ENCODE results near the gene DGCR2. TPM values are rescaled to one million over a fixed set of nuclear protein-coding genes. Genes with fewer than 3 reads are reported as not detected.
"Not testable (repeated sequence)": the region's sequence is repeated elsewhere in the genome, so short reads cannot be mapped to it uniquely, and the experiment has no call there.

Gene DGCR2
- total and polyA plus RNA-seq, 10 donors = 9.5 to 60.7 (median 49.3) TPM

DNA sequence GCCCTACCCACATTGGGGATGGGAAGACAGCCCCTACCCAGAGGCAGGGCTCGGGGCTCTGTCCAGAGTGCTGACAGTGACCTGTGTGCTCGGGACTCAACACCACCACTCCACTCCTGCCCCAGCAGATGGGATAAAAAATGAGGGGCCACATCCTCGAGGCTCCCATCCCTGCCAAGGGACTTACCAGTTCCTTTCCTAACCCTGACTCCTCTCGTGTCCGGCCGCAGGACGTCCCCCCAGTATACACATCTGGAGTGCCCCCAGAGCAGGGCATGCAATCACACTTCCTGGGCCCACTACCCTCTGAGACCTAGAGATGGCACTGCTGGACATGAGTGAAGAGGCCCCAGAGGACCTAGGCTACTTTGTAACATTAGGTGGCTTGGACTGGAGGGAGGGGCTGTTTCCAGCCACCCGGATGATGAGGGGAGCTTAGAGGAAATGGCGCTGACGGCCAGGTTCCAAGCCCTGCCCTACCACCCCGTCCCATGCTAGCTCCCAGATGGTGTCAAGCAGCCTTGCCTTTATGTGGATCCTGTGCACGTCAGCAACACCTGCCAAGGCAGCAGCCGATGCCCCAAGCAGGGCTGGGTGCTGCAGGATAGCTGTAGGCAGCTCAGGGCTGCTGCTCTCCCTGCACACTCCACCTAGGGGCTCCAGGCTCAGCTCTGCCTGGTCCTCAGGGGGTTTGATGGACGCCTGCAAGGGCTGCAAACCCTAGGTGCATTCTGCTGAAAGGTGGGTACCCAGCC lies 86.6 kb downstream of the DGCR2 start:
- DNase-seq = no peak
- Histone ChIP-seq H3K4me1 (peaks cover 0 to 6% (median 0%) of the 10 kb centered on the region in 6 donors), H3K36me3 (peaks cover 0 to 43% (median 38%) of the 10 kb centered on the region in 6 donors), H3K27me3 (replicated peaks in 1 of 7) (peaks cover 0 to 8% (median 0%) of the 10 kb centered on the region in 7 donors), H3K9me3 (no peaks in the 10 kb centered on the region), H3K27ac (no peak overlapping the region), H3K4me3 (no peak overlapping the region)
- 41 to 54% (median 46%) methylated on average over 6 to 14 of the region's 14 CpGs for WGBS, 5 donors
- intact Hi-C loops (cut with DNase I; ENCODE audit: low total_unique reads) = no loop called here
- TF ChIP-seq, protein P1, sequence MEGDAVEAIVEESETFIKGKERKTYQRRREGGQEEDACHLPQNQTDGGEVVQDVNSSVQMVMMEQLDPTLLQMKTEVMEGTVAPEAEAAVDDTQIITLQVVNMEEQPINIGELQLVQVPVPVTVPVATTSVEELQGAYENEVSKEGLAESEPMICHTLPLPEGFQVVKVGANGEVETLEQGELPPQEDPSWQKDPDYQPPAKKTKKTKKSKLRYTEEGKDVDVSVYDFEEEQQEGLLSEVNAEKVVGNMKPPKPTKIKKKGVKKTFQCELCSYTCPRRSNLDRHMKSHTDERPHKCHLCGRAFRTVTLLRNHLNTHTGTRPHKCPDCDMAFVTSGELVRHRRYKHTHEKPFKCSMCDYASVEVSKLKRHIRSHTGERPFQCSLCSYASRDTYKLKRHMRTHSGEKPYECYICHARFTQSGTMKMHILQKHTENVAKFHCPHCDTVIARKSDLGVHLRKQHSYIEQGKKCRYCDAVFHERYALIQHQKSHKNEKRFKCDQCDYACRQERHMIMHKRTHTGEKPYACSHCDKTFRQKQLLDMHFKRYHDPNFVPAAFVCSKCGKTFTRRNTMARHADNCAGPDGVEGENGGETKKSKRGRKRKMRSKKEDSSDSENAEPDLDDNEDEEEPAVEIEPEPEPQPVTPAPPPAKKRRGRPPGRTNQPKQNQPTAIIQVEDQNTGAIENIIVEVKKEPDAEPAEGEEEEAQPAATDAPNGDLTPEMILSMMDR (IDR thresholded peaks at IDR 0.05 in 8 of 11, conservative IDR thresholded peaks at IDR 0.05 in 3 of 11) = no peak
- peak; percentile 9 to 44 (median 22) for TF ChIP-seq POLR2AphosphoS5 (IDR thresholded peaks at IDR 0.05)

DNA sequence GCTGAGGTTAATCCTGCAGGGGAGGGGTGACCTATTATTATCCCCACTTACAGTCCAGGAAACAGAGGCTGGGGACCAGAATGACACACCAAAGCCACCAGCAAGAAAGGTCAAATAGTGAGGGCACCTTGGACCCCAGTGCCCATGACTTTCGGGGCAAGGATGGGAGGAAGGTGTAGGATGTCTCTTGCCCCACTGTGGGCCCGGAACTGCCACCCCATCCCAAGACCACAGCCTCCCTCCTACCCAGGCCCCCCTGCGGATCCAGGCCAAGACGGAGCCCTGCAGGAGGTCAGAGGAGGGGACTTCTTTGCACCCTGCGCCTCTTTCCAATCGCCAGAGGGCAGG lies 87.1 kb downstream of the DGCR2 start:
- H3K4me1 ChIP-seq; DNase-seq; H3K9me3 ChIP-seq; H3K4me3 ChIP-seq; H3K27ac ChIP-seq; intact Hi-C loops (cut with DNase I; ENCODE audit: low total_unique reads): not testable (repeated sequence)
- WGBS, 5 donors = 33 to 57% (median 45%) methylated on average over 2 to 6 of the region's 6 CpGs
- Histone ChIP-seq H3K27me3 (replicated peaks in 1 of 7) (peaks cover 0 to 13% (median 4%) of the 10 kb centered on the region in 7 donors), H3K36me3 (peaks cover 0 to 38% (median 32%) of the 10 kb centered on the region in 6 donors)

DNA sequence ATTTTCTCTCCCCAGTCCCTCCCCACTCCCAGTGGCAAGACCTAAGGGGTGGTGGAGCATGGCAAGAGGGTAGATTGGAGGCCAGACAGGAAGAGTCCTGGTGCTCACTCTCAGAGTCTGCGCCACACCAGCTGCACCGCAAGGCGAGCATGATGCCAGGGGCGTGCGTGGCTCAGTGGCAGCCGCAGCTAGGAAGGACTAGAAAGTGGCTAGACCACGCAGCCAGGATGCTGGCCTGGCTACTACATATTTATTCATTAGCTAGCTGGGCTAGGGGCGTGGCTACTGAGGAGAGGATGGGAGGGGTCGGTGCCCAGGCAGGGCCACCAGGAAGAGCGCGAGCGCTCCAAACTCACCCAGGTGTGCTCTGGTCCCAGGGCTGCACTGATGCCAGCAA lies 87.5 kb downstream of the DGCR2 start:
- H3K4me1 ChIP-seq; H3K9me3 ChIP-seq; H3K4me3 ChIP-seq; DNase-seq; H3K27ac ChIP-seq; intact Hi-C loops (cut with DNase I; ENCODE audit: low total_unique reads): not testable (repeated sequence)
- 64 to 86% (median 81%) methylated on average over 5 to 11 of the region's 12 CpGs for WGBS, 5 donors
- TF ChIP-seq POLR2AphosphoS5 (IDR thresholded peaks at IDR 0.05) = peak in 1 of 3 donors; percentile 43
- H3K36me3 ChIP-seq = peaks cover 0 to 34% (median 29%) of the 10 kb centered on the region in 6 donors
- H3K27me3 ChIP-seq (replicated peaks in 1 of 7) = peaks cover 0 to 17% (median 5%) of the 10 kb centered on the region in 7 donors

DNA sequence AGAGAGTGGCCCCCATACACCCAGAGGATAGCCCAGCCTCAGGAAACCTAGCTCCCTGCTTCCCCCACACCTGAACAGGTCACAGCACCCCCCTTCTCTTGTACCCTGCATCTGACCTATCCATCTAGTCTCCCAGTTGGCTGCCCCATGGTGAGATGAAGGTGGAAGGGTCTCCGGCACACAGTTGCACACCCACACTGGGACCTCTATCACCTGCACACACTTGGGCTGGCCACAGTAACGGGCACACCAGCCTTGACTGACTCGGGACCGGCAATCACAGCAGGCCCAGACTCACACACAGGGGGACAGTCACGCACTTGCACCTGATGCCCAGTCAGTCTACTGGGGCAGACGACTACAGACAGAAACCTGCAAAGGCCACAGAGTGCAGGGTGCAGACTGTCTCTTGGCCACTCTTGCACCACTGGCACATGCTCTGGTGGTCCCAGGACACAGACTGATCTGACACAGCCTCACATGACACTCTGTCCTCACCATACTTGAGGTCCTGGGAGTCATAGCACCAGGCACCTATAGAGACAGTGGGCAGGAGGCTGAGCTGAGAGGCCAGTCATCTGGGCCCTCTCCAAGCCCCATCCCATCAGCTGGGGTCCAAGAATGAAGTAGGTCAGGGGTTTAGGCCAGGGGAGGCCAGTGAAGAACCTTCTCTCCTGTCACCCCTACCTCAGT lies 88.0 kb downstream of the DGCR2 start:
- intact Hi-C loops (cut with DNase I; ENCODE audit: low total_unique reads); DNase-seq; H3K4me3 ChIP-seq; H3K4me1 ChIP-seq; H3K9me3 ChIP-seq; H3K27ac ChIP-seq: not testable (repeated sequence)
- peaks cover 0 to 23% (median 10%) of the 10 kb centered on the region in 7 donors for H3K27me3 ChIP-seq (replicated peaks in 1 of 7)
- H3K36me3 ChIP-seq = peaks cover 0 to 28% (median 23%) of the 10 kb centered on the region in 6 donors
- 72 to 92% (median 83%) methylated on average over 1 to 6 of the region's 6 CpGs for WGBS, 5 donors

DNA sequence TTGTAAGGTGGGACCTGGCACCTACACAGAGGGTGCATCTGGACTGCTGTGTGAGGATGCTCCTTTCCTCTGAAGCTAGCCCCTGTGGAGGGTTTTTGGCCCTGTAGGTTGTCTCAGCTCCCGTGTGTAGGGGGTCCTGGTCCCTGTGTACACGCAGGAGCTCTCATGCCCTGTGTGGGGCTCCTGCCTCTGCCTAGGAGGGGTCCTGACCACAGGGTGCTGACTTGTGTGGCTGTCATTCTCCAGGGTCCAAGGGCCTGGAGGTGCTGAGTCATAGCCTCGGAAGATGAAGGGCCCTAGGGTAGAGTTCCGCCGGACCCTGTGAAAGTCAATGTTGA lies 88.7 kb downstream of the DGCR2 start:
- peaks cover 0 to 22% (median 17%) of the 10 kb centered on the region in 6 donors for H3K36me3 ChIP-seq
- intact Hi-C loops (cut with DNase I; ENCODE audit: low total_unique reads); H3K9me3 ChIP-seq; DNase-seq; H3K4me3 ChIP-seq; H3K27ac ChIP-seq: not testable (repeated sequence)
- WGBS, 5 donors = 62 to 100% (median 70%) methylated on average over 2 to 5 of the region's 5 CpGs; no CpG with 5 or more reads in 1 of the 5 donors
- H3K27me3 ChIP-seq (replicated peaks in 1 of 7) = peaks cover 0 to 29% (median 16%) of the 10 kb centered on the region in 7 donors
- peaks cover 0 to 11% (median 2%) of the 10 kb centered on the region in 6 donors for H3K4me1 ChIP-seq

DNA sequence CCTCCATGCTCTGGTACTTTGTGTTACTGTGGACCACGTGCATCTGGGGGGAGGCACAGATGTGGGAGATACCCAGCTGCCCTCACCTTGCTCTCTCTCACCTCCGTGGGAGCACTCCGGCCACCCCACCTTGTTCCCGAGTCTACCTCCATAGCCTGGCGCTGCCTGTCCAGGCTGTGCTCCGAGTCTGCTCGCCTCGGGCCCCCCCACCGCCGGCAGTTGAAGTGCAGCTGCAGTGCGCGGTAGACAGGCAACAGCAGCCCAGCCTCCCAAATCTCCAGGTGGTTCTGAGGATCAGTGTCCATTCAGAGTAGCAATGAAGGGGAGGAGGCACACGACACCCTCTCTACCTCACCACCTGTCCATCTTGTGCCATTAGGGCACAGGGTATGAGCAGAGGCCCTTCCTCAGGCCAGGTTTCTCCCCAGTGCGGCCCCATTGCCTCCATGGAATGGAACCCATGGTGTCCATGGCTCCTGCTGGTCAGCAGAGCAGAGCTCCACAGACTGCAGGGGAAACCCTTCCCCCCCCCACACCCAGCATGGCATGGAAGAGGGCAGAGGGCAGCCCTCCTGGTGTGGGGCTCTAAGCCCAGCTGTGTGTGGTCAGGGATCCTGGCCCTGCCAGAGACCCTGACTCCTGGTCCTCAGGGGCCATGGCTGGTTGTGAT lies 89.2 kb downstream of the DGCR2 start:
- intact Hi-C loops (cut with DNase I; ENCODE audit: low total_unique reads); DNase-seq; H3K4me3 ChIP-seq; H3K27ac ChIP-seq; H3K9me3 ChIP-seq: not testable (repeated sequence)
- Histone ChIP-seq H3K27me3 (replicated peaks in 1 of 7) (peaks cover 0 to 34% (median 17%) of the 10 kb centered on the region in 7 donors), H3K36me3 (peaks cover 0 to 17% (median 12%) of the 10 kb centered on the region in 6 donors), H3K4me1 (peaks cover 0 to 11% (median 2%) of the 10 kb centered on the region in 6 donors)
- peak in 1 of 3 donors; percentile 46 for TF ChIP-seq POLR2AphosphoS5 (IDR thresholded peaks at IDR 0.05)
- WGBS, 5 donors = 78 to 86% (median 82%) methylated on average over 12 to 14 of the region's 14 CpGs

DNA sequence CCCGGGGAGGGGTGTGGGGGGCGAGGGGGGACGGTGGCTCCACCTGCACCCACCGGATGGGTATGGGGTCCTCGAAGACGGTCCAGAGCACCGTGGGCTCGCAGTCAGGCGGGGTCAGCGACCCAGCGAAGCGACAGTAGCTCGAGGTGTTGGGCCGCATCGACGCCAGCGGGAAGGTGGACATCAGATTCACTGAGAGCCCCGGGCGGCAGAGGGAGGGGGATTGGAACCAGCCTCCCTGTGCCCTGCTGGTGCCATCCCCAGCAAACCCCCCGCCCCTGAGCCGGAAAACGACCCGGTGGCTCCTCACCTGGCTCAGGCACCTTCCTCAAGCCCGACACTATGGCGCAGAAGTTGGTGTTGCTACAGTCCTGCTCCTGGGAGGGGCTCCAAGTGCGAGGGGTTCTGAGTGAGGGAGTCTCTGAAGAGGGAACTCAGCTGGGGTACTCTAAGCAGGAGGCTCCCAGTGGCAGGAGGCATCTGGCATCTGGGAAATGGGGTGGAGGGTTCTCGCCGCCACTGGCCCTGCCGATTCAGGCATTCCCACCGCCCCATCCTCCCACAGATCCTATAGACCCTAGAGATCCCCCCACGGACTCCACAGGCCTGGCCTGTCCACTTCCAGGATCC lies 89.9 kb downstream of the DGCR2 start:
- WGBS, 5 donors = 68 to 85% (median 81%) methylated on average over 2 to 27 of the region's 31 CpGs
- peaks cover 0 to 42% (median 17%) of the 10 kb centered on the region in 7 donors for H3K27me3 ChIP-seq (replicated peaks in 1 of 7)
- DNase-seq = not testable (repeated sequence)

More for the DNA sequence above, 89.9 kb downstream of the DGCR2 start:
- H3K4me3 ChIP-seq; H3K36me3 ChIP-seq; intact Hi-C loops (cut with DNase I; ENCODE audit: low total_unique reads); H3K27ac ChIP-seq; H3K9me3 ChIP-seq: not testable (repeated sequence)
- peaks cover 0 to 11% (median 2%) of the 10 kb centered on the region in 6 donors for H3K4me1 ChIP-seq

Measured in spleen (tissue), 11 donors.